Ectodermal cell (in vitro differentiated cells): ENCODE results near the gene IMMP1L. TPM values are rescaled to one million over a fixed set of nuclear protein-coding genes. Genes with fewer than 3 reads are reported as not detected.

Source experiments
- H3K27ac ChIP-seq: 2 replicates; pipeline ENCODE4 v1.7.0; 2013; ENCODE audit warnings: mild to moderate bottlenecking, low read depth, low read length; ENCODE audit not compliant: insufficient read depth, poor library complexity, severe bottlenecking
- H3K27me3 ChIP-seq: 2 replicates; pipeline ENCODE4 v1.7.0; 2013; ENCODE audit warnings: mild to moderate bottlenecking, low read length; ENCODE audit not compliant: insufficient read depth, control insufficient read depth, poor library complexity, severe bottlenecking
- H3K36me3 ChIP-seq: one replicate; pipeline ENCODE4 v1.7.0; 2013; ENCODE audit warnings: low read length; ENCODE audit not compliant: control insufficient read depth, insufficient read depth
- H3K4me1 ChIP-seq: one replicate; pipeline ENCODE4 v1.7.0; 2013; ENCODE audit warnings: low read length; ENCODE audit not compliant: control insufficient read depth, insufficient read depth
- H3K4me3 ChIP-seq: 2 replicates; pipeline ENCODE4 v1.7.0; 2013; ENCODE audit warnings: low read depth, low read length, control low read depth; ENCODE audit not compliant: insufficient read depth
- H3K9me3 ChIP-seq: 2 replicates; pipeline ENCODE4 v1.7.0; 2013; ENCODE audit warnings: mild to moderate bottlenecking, low read length, moderate library complexity; ENCODE audit not compliant: control insufficient read depth
- WGBS, 2 experiments: methylation state at CpG; one replicate each; pipeline ENCODE4 v1.1.7; 2013; ENCODE audit warnings: missing lambda C conversion rate in 2 of 2; 5-methylcytosine and 5-hydroxymethylcytosine counted together
- polyA plus RNA-seq, 4 experiments: library from polyadenylated mRNA; stranded (reverse); fragments of 50-300 nt; gene quantifications; one replicate each; pipeline ENCODE4 v1.2.3, GENCODE V29; 2013

The IMMP1L gene, protein sequence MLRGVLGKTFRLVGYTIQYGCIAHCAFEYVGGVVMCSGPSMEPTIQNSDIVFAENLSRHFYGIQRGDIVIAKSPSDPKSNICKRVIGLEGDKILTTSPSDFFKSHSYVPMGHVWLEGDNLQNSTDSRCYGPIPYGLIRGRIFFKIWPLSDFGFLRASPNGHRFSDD
- polyA plus RNA-seq (2013, experiment 1 of 4) = 53.9 TPM
- polyA plus RNA-seq (2013, experiment 2 of 4) = 60.5 TPM
- 65.2 TPM for polyA plus RNA-seq (2013, experiment 3 of 4)
- polyA plus RNA-seq (2013, experiment 4 of 4) = 67.5 TPM

DNA sequence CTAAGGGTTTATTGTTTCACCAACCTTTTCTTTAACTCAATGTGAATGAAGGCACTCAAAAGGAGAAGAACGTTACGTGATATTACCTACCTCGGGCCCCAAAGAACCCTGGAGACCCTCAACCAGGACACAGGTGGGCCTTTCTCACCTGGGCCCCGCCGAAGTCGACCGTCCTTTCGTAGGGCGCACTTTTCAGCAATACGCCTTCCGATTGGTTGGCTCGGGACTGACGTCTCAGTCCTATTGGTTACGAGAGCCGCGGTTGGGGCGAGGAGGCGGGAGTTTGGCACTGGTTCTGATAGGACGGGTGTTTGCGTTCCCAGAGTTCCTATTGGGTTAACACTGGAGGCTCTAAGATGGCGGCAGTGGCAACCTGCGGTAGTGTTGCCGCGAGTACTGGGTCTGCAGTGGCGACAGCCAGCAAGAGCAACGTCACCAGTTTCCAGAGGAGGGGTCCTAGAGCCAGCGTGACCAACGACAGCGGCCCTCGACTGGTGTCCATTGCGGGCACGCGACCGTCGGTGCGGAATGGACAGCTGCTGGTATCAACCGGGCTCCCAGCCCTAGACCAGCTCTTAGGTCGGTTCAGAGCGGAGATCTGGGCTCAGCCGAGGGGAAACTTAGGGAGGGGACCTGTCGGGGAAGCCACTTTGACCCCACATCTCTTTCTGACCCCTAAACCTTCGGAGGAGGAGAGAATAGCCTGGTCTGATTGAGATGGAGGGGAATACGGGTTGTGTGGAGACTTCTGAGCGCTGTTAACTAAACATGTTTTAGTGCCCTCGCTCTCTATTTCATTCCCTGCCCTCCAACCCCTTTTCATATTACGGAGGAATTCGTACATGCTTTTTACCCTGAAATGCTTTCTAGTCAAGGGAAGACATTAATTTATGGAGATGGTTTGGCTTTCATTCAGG, at the start of gene IMMP1L, which contains the start of gene ELP4:
IMMP1L (minus strand) TSS at position 194 of the 917 bp plus-strand sequence. CDS start 46,346 bp downstream, outside the sequence.
ELP4 (plus strand) TSS at position 339 of the 917 bp plus-strand sequence; CDS start at position 357, 18 bp downstream.
- WGBS, 2 experiments = 0% methylated on average over 42 to 47 of the region's 47 CpGs
- Histone ChIP-seq H3K27me3 (no peaks in the 10 kb centered on the region), H3K4me1 (peaks cover 8% of the 10 kb centered on the region)

GRCh38 chr11:31558001-31558400, 48.6 kb upstream of the IMMP1L start:
- Histone ChIP-seq H3K27me3 (no peaks in the 10 kb centered on the region), H3K27ac (peak overlapping the region; percentile 38), H3K36me3 (peaks cover 6% of the 10 kb centered on the region), H3K4me3 (no peak overlapping the region), H3K9me3 (no peaks in the 10 kb centered on the region), H3K4me1 (peaks cover 7% of the 10 kb centered on the region)
- 21 to 26% methylated on average over 1 of the region's 2 CpGs for WGBS, 2 experiments

More for the DNA sequence above, at the start of gene IMMP1L, which contains the start of gene ELP4:
- H3K9me3 ChIP-seq = no peaks in the 10 kb centered on the region
- peak within 1 kb of the TSS; percentile 69 for H3K4me3 ChIP-seq
- H3K36me3 ChIP-seq = no peaks in the 10 kb centered on the region
- peak within 1 kb of the TSS; percentile 91 for H3K27ac ChIP-seq

DNA sequence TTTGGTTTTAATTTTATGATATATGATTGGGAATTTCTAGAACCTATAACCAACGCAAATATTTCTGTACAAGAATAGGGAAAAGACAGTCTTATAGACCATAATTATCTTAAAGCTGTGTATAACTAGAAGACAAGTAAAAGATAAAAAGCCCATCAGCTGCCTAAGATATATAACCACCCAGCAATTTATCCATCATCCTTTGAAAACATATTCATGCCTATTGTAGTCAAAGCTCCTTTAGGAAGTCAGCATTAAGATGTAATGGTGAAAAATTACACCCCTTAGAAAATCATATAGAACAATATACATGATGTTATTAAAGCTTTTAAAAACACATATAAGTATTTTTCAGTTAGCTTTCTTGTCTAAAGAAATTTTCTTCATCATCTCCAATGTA, 46.5 kb upstream of the IMMP1L start:
- H3K27ac ChIP-seq = no peak overlapping the region
- no peak overlapping the region for H3K4me3 ChIP-seq
- no peaks in the 10 kb centered on the region for H3K9me3 ChIP-seq
- peaks cover 6% of the 10 kb centered on the region for H3K36me3 ChIP-seq
- H3K4me1 ChIP-seq = peaks cover 7% of the 10 kb centered on the region
- whole genome bisulfite sequencing, 2 experiments = no CpG with 5 or more reads among the region's 1 CpG
- no peaks in the 10 kb centered on the region for H3K27me3 ChIP-seq

GRCh38 chr11:31542862-31543261, 33.4 kb upstream of the IMMP1L start:
- H3K36me3 ChIP-seq = peaks cover 17% of the 10 kb centered on the region
- H3K4me3 ChIP-seq = no peak overlapping the region
- no peaks in the 10 kb centered on the region for H3K4me1 ChIP-seq
- no peaks in the 10 kb centered on the region for H3K27me3 ChIP-seq
- H3K27ac ChIP-seq = no peak overlapping the region
- no peaks in the 10 kb centered on the region for H3K9me3 ChIP-seq

- Histone ChIP-seq H3K27me3 (no peaks in the 10 kb centered on the region), H3K27ac (no peak overlapping the region), H3K36me3 (no peaks in the 10 kb centered on the region), H3K9me3 (no peaks in the 10 kb centered on the region), H3K4me1 (no peaks in the 10 kb centered on the region), H3K4me3 (no peak overlapping the region)
- 93 to 96% methylated on average over 4 of the region's 4 CpGs for WGBS, 2 experiments
These were observed 26.1 kb upstream of the IMMP1L start for GRCh38 chr11:31535479-31535878.

- WGBS, 2 experiments = 100% methylated on average over 1 of the region's 1 CpG; no CpG with 5 or more reads in 1 of the 2 experiments
- H3K4me3 ChIP-seq = no peak overlapping the region
- H3K9me3 ChIP-seq = no peaks in the 10 kb centered on the region
- no peaks in the 10 kb centered on the region for H3K36me3 ChIP-seq
- no peak overlapping the region for H3K27ac ChIP-seq
- no peaks in the 10 kb centered on the region for H3K4me1 ChIP-seq
- H3K27me3 ChIP-seq = no peaks in the 10 kb centered on the region
These were observed 21.9 kb upstream of the IMMP1L start for GRCh38 chr11:31531293-31531692.

DNA sequence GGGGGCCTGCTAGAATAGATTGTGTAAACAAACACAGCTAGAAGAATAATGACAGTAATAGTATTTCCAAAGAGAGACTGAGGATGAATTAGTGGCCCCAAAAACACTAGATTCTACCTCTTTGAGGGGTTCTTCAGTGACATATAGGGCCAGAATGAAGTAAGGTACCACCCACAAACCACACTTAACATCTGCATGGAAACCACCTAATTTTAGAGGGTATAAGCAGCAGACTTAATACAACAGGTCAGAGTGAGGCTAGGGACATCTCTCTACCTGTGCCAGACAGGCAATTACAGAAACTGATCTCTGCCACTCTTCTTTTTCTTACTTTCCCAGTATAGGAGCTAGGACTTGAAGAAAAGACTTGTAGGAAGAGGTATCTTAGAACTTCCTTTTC, 20.3 kb upstream of the IMMP1L start:
- Histone ChIP-seq H3K4me1 (no peaks in the 10 kb centered on the region), H3K36me3 (no peaks in the 10 kb centered on the region), H3K27me3 (no peaks in the 10 kb centered on the region), H3K4me3 (no peak overlapping the region), H3K9me3 (no peaks in the 10 kb centered on the region), H3K27ac (no peak overlapping the region)

DNA sequence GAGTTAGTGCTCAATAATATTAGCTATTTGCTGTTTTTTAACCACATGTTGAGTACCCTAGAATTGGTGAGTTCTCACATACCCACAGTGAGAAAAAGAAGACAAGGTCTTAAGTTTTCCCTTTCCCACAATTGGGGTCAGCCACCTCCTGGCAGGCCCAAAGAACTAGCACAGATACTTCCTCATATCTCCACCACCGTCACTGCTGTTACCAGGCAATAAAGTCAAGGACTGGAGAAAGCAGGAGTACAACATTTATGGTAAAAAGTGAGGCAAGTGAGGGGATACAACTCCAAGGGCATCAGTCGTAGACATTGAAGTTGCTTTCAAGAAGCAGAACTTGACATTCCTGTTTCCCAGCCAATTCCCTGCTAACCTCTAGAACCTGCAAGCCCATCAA, 19.8 kb upstream of the IMMP1L start:
- Histone ChIP-seq H3K27me3 (no peaks in the 10 kb centered on the region), H3K27ac (no peak overlapping the region), H3K4me1 (no peaks in the 10 kb centered on the region), H3K36me3 (peaks cover 2% of the 10 kb centered on the region), H3K4me3 (no peak overlapping the region), H3K9me3 (no peaks in the 10 kb centered on the region)
- WGBS, 2 experiments = 95 to 97% methylated on average over 2 of the region's 2 CpGs

GRCh38 chr11:31521497-31522150, 12.2 kb upstream of the IMMP1L start:
- Histone ChIP-seq H3K27ac (no peak overlapping the region), H3K36me3 (peaks cover 4% of the 10 kb centered on the region), H3K9me3 (no peaks in the 10 kb centered on the region), H3K4me1 (no peaks in the 10 kb centered on the region), H3K4me3 (no peak overlapping the region), H3K27me3 (no peaks in the 10 kb centered on the region)

DNA sequence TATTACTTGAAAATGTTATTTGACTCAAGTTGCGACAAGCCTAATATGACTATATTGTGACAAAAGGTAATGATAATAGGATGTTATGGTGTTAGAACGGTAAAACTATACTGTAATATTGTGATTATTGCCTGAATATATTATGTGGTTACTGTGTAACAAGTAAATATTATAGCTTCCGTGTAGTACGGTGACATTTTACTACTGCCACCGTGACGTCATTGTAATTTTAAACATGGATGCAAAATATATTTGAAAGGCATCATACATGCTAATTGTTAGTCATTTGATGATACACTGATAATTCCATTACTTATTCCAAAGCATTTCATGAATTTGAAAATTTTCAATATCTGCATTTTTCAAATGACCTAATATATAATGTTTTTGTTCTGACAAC, 2.7 kb upstream of the IMMP1L start:
- Histone ChIP-seq H3K36me3 (no peaks in the 10 kb centered on the region), H3K27me3 (no peaks in the 10 kb centered on the region), H3K4me3 (peak overlapping the region; percentile 69), H3K9me3 (no peaks in the 10 kb centered on the region), H3K27ac (no peak overlapping the region), H3K4me1 (peaks cover 8% of the 10 kb centered on the region)
- WGBS, 2 experiments = 92 to 96% methylated on average over 6 of the region's 6 CpGs
